Urothelium cell line (cell line): ENCODE results near the gene CA12.
A peak's percentile ranks its signal among the peaks of the same experiment; 100 is the strongest.

Experiments
- DNase-seq: peaks from one replicate; pipeline ENCODE4 v3.0.0; 2011; ENCODE audit warnings: low spot score, mixed read lengths
- FAIRE-seq: peaks from 2 replicates; lab custom pipeline; 2011; peaks lifted over from hg19 to GRCh38; lab: Jason Lieb, UNC

CA12 gene

DNA sequence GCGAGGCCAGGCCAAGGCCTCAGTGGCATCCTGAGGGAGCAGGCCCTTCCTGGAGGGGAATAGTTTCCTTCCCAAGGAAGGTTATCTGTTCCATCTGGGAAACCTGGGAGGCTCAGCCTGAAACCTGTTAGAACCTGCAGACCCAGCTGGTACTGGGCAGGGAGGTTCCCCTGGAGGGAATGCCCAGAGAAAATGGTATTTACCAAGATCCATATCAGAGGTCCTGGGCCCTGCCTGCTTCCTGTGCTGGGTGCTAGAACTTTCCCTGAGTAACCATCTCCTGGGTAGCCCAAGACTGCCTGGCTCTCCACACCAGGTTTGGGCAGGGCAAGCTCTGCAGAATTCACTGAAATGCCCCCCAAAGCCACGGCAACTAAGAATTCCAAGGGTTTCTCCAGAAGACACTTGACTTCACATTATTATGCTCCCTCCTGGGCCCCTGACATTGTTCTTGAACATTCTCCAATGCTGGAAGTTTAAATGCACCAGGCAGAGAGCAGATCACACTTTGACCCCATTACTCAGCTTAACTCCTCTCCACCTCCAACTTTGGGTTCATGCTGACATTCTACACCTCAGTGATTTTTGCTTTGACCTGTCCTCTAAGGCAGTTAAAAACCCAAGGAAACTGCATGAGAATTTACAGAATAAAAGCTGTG lies 2.0 kb downstream of the CA12 start:
- FAIRE-seq = no peak
- no peak for DNase-seq

- FAIRE-seq (no peak), DNase-seq (no peak)
These were observed 2.7 kb downstream of the CA12 start for GRCh38 chr15:63378946-63379345.

GRCh38 chr15:63374686-63375520 lies 6.7 kb downstream of the CA12 start:
- FAIRE-seq = peak; percentile 91

GRCh38 chr15:63373866-63374548 lies 7.6 kb downstream of the CA12 start:
- DNase-seq (no peak), FAIRE-seq (no peak)

More at GRCh38 chr15:63374686-63375520, 6.7 kb downstream of the CA12 start:
- DNase-seq = peak; percentile 78

GRCh38 chr15:63373330-63373729 lies 8.3 kb downstream of the CA12 start:
- DNase-seq (no peak), FAIRE-seq (no peak)

DNA sequence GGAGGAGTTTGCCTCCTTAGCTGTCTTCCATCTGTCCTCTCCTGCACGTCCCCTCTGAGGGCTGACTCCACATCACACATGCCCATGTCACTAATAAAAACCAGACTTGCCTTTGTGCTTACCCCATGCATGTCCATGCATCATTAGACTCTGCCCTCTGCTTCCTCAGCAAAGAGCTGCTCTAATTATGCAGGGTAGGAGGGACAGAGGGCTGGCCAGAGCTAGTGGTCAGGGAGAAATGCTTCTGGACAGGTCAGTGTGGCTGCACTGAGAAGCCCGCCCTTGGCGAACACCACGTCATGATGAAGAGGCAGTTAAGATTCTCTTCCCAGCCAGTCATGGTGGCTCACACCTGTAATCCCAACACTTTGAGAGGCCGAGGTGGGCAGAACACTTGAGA lies 8.9 kb downstream of the CA12 start:
- peak; percentile 72 for FAIRE-seq

DNA sequence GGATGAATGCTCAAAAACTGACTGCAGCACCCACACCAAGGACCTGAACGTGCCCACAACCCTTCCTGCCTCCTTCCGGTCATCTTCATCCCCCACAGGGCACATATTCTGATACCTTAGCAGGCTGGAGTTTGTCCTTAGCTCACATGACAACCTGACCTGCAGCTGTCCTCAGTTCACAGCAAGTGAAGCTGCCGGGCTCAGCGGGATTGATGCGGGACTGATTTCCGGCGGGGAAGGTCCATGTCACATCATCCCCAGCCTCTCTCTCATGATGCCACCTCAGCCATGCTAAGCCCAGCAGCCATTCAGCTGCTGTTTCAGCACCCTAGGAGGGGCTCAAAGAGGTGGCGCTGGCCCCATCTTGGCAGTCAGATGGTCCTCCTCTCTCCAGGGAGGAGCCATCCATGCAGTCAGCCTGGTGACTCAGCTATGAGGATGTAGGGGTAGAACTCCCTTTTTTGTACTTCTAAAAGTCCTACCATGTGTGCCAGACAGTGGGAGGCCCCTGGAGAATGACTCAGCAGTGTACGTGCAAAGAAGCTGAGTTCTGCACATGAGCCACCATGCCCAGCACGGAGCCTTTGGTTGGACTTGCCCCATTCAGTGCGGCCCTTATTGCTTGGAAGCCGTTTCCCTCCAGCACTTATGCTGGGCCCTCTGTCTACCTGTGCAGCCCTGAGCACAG lies 9.5 kb downstream of the CA12 start:
- DNase-seq (peak; percentile 94), FAIRE-seq (peak; percentile 62)

More for the DNA sequence above, 8.9 kb downstream of the CA12 start:
- no peak for DNase-seq

DNA sequence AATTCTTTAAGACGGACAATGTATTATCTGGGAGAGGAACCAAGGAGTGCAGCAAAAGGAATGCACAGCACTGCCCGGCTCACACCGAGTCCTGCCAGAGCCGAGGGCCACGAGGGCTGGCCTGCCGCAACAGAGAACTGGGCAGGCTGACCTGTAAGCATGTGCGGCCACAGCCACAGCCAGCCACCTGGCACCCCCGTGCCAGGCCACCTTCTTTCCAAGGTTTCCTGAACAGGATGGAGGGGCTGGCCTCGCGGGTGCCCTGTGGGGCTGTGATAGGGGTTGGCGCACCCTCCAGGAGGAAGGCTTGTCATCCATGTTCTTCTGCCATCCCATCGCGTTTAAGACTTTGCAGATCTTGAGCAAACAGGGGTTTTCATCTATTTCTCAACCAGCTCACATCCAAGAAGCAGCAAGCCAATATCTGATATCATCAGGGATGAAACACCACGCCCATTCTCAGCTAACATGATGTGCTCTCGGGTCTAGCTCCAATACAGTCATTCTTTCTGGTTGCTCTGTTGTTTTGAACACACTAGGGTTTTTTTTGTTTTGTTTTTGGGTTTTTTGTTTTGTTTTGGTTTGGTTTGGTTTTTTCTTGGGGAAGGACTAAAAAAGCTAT lies 10.2 kb downstream of the CA12 start:
- no peak for DNase-seq
- FAIRE-seq = no peak

- FAIRE-seq = no peak
These were observed 10.9 kb downstream of the CA12 start for GRCh38 chr15:63370764-63371163.

GRCh38 chr15:63369781-63370180 lies 11.9 kb downstream of the CA12 start:
- no peak for FAIRE-seq
- no peak for DNase-seq

More at GRCh38 chr15:63370764-63371163, 10.9 kb downstream of the CA12 start:
- no peak for DNase-seq

DNA sequence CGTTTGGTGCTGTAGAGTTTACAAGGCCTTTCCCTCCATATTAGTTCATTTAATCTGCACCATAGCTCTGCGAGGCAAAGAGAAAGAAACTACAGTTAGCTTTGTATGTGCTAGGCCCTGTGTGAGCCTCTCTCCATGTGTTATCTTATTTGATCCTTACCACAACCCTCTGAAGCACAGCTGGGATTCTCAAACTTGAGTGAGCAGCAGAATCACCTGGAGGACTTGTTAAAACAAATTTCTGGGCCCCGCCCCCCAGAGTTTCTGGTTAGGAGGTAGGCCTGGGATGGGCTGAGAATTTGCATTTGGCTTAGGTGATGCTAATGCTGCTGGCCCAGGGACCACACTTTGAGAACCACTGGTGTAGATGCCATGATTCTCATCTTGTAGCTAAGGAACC lies 12.3 kb downstream of the CA12 start:
- FAIRE-seq = no peak
- DNase-seq = no peak

GRCh38 chr15:63368503-63368902 lies 13.1 kb downstream of the CA12 start:
- no peak for FAIRE-seq
- DNase-seq = no peak

DNA sequence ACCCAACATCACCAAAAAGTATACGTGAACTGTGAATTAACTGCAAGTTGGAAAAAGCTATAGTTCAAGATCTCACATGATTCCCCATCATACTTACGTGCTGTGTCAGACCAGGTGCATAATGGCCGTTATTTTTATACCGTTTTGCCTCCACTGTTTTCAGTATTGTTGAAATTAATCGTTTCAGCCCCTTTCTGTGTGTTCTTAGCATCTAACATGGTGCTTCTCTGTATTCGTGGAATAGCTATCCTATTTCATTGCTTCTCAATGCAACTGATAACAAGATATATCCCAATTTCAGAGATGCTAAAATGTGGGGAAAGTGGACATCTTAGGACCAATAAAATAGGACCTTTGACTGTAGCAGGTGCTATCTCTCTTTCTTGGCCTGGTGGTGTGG lies 13.7 kb downstream of the CA12 start:
- FAIRE-seq (peak; percentile 53), DNase-seq (no peak)

DNA sequence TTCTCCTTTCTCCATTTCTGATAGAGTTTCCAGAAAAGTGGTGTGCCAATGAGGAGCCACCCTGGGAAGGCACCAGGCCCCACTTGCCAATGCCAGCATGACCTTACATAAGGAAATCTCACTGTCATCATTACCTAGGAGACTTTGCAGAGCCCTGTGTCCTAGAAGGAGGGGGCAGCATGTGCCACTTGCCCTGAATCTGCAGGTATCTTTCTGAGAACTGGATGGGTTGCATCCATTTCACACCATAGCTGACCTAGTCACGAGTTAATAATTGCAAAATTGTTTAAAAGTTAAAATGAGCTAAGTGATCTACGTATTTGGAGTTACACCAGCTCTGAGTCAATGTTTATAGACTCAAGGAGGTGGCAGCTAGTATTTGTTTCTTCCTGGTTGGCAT lies 14.3 kb downstream of the CA12 start:
- DNase-seq (no peak), FAIRE-seq (no peak)

GRCh38 chr15:63366451-63366850 lies 15.2 kb downstream of the CA12 start:
- FAIRE-seq (no peak), DNase-seq (no peak)

GRCh38 chr15:63365273-63365680 lies 16.4 kb downstream of the CA12 start:
- DNase-seq = no peak
- no peak for FAIRE-seq

GRCh38 chr15:63364399-63365272 lies 17.0 kb downstream of the CA12 start:
- FAIRE-seq = no peak
- no peak for DNase-seq

DNA sequence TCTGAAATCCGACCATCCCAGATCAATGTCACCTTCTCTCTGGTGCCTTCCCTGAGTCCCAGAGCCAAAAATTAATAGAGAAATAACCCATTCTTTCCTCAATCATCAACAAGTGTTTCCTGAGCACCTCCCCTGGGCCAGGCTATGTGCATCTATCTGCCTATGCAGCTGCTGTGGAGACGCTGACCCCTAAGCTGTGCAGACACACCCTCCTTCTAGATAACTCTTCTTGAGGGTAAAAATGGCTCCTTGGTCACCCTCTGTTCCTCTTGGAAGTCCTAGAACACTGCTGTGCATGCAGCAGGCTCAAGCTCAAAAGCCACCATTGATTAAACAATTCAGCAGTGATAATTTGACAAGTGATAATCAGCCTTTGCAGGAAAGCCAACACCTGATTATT lies 18.4 kb downstream of the CA12 start:
- DNase-seq (no peak), FAIRE-seq (no peak)

DNA sequence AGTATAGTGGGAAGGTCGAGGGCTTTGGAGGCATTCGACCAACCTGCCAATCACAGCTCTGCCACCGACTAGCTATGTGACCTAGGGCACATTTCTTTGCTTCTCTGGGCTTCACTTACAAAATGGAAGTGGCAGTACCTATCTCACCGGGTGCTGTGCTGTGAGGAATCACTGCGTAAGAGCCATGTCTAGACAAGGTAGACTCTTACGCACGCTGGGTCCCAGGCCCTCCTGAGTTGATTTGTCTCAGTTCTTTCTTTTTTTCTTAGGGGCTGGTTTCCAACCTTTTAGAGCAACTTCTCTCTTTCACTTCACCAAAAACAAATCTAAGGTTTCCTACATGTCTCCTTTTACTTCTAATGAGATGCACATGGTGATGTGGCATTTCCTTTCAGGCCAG lies 18.8 kb downstream of the CA12 start:
- DNase-seq (no peak), FAIRE-seq (no peak)

DNA sequence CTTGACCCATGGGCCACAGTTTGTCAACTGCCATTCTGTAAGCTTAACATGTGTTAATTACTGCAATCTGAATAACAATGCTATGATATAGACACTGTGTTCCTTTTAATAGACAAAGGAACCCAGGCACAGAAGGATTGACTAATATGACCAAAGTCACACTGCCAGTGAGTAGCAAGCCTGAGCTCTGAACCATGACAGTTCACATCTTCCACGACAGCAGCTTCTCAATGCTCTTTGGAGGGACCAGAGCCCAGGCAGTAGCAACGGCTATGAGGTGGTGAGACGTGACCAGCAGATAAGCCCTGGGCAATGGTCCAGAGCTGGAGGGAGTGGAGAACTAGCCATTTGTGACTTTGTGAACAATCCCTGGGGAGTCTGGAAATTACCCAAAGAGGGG lies 19.4 kb downstream of the CA12 start:
- no peak for FAIRE-seq
- DNase-seq = no peak
